Activated CD4-positive, alpha-beta T cell treated with anti-CD3 and anti-CD28 coated beads, Interleukin-2, amount 50 U/mL, for 48 hours (primary cell): Measurements from ENCODE around the gene PTCRA.
"Not testable (repeated sequence)": the region's sequence is repeated elsewhere in the genome, so short reads cannot be mapped to it uniquely, and the experiment has no call there.

Experiments used
- DNase-seq, 2 experiments: peaks; one replicate each; pipeline ENCODE4 v3.0.0-alpha.2; 2020

The PTCRA gene

GRCh38 chr6:42907336-42907735, 8.5 kb upstream of the PTCRA start:
- no peak for DNase-seq

GRCh38 chr6:42909835-42910234, 6.0 kb upstream of the PTCRA start:
- no peak for DNase-seq

GRCh38 chr6:42911171-42912021, 4.5 kb upstream of the PTCRA start:
- DNase-seq = no peak

- no peak for DNase-seq
These were observed 1.3 kb upstream of the PTCRA start for GRCh38 chr6:42914546-42914945.

- no peak for DNase-seq
These were observed 435 bp downstream of the PTCRA start for GRCh38 chr6:42916288-42916687.

- no peak for DNase-seq
These were observed 5.9 kb downstream of the PTCRA start for GRCh38 chr6:42921801-42922200.

- no peak for DNase-seq
These were observed 7.8 kb downstream of the PTCRA start for GRCh38 chr6:42923666-42924065.

- DNase-seq = no peak
These were observed 9.5 kb downstream of the PTCRA start for GRCh38 chr6:42925248-42925857.

- DNase-seq = peak; percentile 94 to 96
These were observed 13.3 kb downstream of the PTCRA start, which contains the start of gene CNPY3 for GRCh38 chr6:42928986-42929820. Gene CNPY3 (plus strand): TSS chr6:42929480. CDS start chr6:42929571, 91 bp downstream.

GRCh38 chr6:42929821-42930360, 14.0 kb downstream of the PTCRA start:
- peak; percentile 61 to 71 for DNase-seq

- DNase-seq = no peak
These were observed 16.6 kb downstream of the PTCRA start for GRCh38 chr6:42932412-42932811.

- no peak for DNase-seq
These were observed 17.4 kb downstream of the PTCRA start for GRCh38 chr6:42933205-42933604.

GRCh38 chr6:42935322-42935721, 19.5 kb downstream of the PTCRA start:
- DNase-seq = no peak

- DNase-seq = no peak
These were observed 20.5 kb downstream of the PTCRA start for GRCh38 chr6:42936398-42936797.

- DNase-seq = no peak
These were observed 21.9 kb downstream of the PTCRA start for GRCh38 chr6:42937548-42938427.

- DNase-seq = no peak
These were observed 22.6 kb downstream of the PTCRA start for GRCh38 chr6:42938428-42938796.

- DNase-seq = no peak
These were observed 23.3 kb downstream of the PTCRA start for GRCh38 chr6:42938987-42939809.

- no peak for DNase-seq
These were observed 23.9 kb downstream of the PTCRA start for GRCh38 chr6:42939810-42940167.

GRCh38 chr6:42940493-42941045, 24.7 kb downstream of the PTCRA start:
- DNase-seq = no peak

- not testable (repeated sequence) for DNase-seq
These were observed 25.5 kb downstream of the PTCRA start for GRCh38 chr6:42941356-42941755.

GRCh38 chr6:42942444-42942843, 26.6 kb downstream of the PTCRA start:
- DNase-seq = no peak
